Measurements from ENCODE around the gene ZNF804A. TPM values are rescaled to one million over a fixed set of nuclear protein-coding genes. Genes with fewer than 3 reads are reported as not detected.

ZNF804A gene
- total RNA-seq, 1 donor from 2014 or later, result 2.3 TPM

DNA sequence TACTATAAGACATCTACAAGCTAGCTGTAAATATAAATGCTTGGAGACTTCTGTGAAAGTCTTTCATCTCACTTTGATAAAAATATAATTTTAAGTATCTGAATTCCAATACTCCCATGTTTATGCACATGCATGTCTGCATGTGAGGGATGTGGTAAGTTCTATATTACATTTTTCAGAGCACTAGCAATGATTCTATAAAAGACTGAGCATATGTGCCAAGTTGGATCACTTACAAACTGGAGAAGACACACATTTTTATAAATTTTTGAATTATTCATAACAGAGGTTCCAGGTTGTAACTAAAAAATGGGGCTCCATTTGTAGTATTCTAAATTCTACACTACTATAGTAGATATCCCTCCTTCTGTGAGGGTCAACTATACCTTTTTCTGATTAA is 26.0 kb downstream of the ZNF804A start:
- Mint-ChIP-seq H3K27me3 (no peaks in the 10 kb centered on the region), H3K4me3 (no peak overlapping the region), H3K36me3 (ENCODE audit: low read depth) (no peaks in the 10 kb centered on the region), H3K9me3 (no peaks in the 10 kb centered on the region), H3K4me1 (no peaks in the 10 kb centered on the region), H3K27ac (no peak overlapping the region)
- TF ChIP-seq, protein P1, sequence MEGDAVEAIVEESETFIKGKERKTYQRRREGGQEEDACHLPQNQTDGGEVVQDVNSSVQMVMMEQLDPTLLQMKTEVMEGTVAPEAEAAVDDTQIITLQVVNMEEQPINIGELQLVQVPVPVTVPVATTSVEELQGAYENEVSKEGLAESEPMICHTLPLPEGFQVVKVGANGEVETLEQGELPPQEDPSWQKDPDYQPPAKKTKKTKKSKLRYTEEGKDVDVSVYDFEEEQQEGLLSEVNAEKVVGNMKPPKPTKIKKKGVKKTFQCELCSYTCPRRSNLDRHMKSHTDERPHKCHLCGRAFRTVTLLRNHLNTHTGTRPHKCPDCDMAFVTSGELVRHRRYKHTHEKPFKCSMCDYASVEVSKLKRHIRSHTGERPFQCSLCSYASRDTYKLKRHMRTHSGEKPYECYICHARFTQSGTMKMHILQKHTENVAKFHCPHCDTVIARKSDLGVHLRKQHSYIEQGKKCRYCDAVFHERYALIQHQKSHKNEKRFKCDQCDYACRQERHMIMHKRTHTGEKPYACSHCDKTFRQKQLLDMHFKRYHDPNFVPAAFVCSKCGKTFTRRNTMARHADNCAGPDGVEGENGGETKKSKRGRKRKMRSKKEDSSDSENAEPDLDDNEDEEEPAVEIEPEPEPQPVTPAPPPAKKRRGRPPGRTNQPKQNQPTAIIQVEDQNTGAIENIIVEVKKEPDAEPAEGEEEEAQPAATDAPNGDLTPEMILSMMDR (IDR thresholded peaks at IDR 0.05), result no peak
- DNase-seq (no peak), ATAC-seq (ENCODE audit: low read depth) (no peak)
- intact Hi-C loops (cut with micrococcal nuclease), result no loop called here
- CTCF ChIA-PET, result no interaction called here
- POLR2A ChIA-PET, result no interaction called here

- no peak overlapping the region for H3K4me3 Mint-ChIP-seq
- CTCF ChIA-PET, result no interaction called here
- H3K27ac Mint-ChIP-seq, result no peak overlapping the region
- ATAC-seq (ENCODE audit: low read depth) (no peak), DNase-seq (no peak)
- H3K9me3 Mint-ChIP-seq, result no peaks in the 10 kb centered on the region
- H3K36me3 Mint-ChIP-seq (ENCODE audit: low read depth), result no peaks in the 10 kb centered on the region
- no peaks in the 10 kb centered on the region for H3K4me1 Mint-ChIP-seq
- POLR2A ChIA-PET, result no interaction called here
- H3K27me3 Mint-ChIP-seq, result no peaks in the 10 kb centered on the region
- TF ChIP-seq, protein P1 (IDR thresholded peaks at IDR 0.05), result no peak
- intact Hi-C loops (cut with micrococcal nuclease), result no loop called here
Observed at GRCh38 chr2:184628051-184628450, 29.7 kb downstream of the ZNF804A start.

DNA sequence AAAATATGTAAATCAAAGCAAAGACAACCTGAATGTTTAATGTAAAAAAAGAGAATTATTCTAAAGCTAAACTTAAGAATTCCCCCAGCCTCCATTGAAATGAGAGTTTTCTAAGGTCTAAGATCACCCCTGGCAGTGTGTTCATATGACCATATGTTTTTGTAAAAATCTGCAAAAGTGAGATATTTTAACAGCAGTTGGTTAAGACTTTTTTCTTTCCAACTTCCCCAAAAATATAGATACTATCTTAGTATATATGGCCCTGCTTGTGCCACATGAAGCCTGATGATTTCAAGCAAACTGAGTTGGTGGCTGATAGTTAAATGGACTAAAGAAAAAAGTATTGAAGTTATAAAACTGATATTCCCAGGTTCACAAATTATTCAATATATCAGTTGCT is 35.4 kb downstream of the ZNF804A start:
- ChIA-PET POLR2A (no interaction called here), CTCF (no interaction called here)
- intact Hi-C loops (cut with micrococcal nuclease), result no loop called here
- TF ChIP-seq, protein P1 (IDR thresholded peaks at IDR 0.05), result no peak
- Mint-ChIP-seq H3K9me3 (no peaks in the 10 kb centered on the region), H3K4me1 (no peaks in the 10 kb centered on the region), H3K36me3 (ENCODE audit: low read depth) (no peaks in the 10 kb centered on the region), H3K27ac (no peak overlapping the region), H3K27me3 (no peaks in the 10 kb centered on the region), H3K4me3 (no peak overlapping the region)
- no peak for DNase-seq
- ATAC-seq (ENCODE audit: low read depth), result no peak

DNA sequence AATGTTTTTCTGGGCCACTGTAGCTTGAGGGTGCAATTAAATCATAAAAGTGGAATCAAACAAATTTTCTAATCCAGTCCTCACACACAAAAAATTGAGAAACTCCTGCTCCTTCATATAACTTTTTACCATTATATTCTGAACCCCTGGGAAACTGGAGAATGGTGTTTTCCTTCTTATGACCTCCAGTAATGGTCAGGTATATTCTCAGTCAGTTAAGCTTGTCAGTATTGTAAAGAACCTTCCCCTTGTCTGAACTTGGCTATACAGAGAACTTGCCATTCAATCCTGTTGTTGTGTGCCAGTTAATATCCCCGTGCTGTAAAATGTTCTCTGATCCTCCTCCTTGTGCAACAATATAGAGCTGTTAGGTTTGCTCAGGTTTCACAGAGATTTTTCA is 39.5 kb downstream of the ZNF804A start:
- Mint-ChIP-seq H3K27me3 (no peaks in the 10 kb centered on the region), H3K36me3 (ENCODE audit: low read depth) (no peaks in the 10 kb centered on the region), H3K9me3 (no peaks in the 10 kb centered on the region), H3K4me3 (no peak overlapping the region), H3K27ac (no peak overlapping the region), H3K4me1 (no peaks in the 10 kb centered on the region)
- no peak for DNase-seq
- intact Hi-C loops (cut with micrococcal nuclease), result no loop called here
- ChIA-PET CTCF (no interaction called here), POLR2A (no interaction called here)
- no peak for ATAC-seq (ENCODE audit: low read depth)
- TF ChIP-seq, protein P1 (IDR thresholded peaks at IDR 0.05), result no peak

GRCh38 chr2:184644685-184645084 is 46.4 kb downstream of the ZNF804A start:
- ChIA-PET POLR2A (no interaction called here), CTCF (no interaction called here)
- TF ChIP-seq, protein P1 (IDR thresholded peaks at IDR 0.05), result no peak
- no peak overlapping the region for H3K27ac Mint-ChIP-seq
- intact Hi-C loops (cut with micrococcal nuclease), result no loop called here
- H3K9me3 Mint-ChIP-seq, result no peaks in the 10 kb centered on the region
- ATAC-seq (ENCODE audit: low read depth) (no peak), DNase-seq (no peak)
- H3K4me3 Mint-ChIP-seq, result no peak overlapping the region
- H3K27me3 Mint-ChIP-seq, result no peaks in the 10 kb centered on the region
- no peaks in the 10 kb centered on the region for H3K36me3 Mint-ChIP-seq (ENCODE audit: low read depth)
- H3K4me1 Mint-ChIP-seq, result peaks cover 10% of the 10 kb centered on the region

Data from activated B cell treated with CpG ODN at 0.5 μM for 24 hours (primary cell).